ENCODE results near the gene EPHB3.

GRCh38 chr3:184608209-184608608 is 46.6 kb downstream of the EPHB3 start:
- TF ChIP-seq CTCF (IDR thresholded peaks at IDR 0.05) (no peak), POLR2A (IDR thresholded peaks at IDR 0.05) (no peak)
